HG03097 (cell line): ENCODE data around the gene TSPAN15.
"Not testable (repeated sequence)": the region's sequence is repeated elsewhere in the genome, so short reads cannot be mapped to it uniquely, and the experiment has no call there.

Experiments
- ATAC-seq: cut with Tn5 transposase; IDR thresholded peaks from one replicate; pipeline ENCODE4 v1.9.1; 2021; ENCODE audit not compliant: unreplicated experiment, low FRiP score

Gene TSPAN15

DNA sequence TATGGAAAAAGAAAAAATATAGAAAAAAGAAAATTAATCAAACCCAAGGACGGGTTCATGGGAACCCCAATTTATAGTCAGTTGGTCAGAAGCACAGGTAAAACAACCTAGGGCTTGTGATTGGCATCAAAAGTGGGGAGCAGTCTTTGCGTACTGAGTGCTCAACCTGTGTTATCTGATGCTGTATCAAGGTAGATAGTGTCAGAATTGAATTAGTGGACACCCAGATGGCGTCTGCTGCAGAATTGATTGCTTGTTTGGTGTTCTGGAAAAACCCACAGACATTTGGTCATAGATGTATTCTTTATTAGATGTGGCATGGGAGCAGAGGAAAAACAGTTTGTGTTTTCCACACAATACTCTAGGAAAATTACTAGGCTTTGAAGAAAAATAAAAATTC is 82.4 kb downstream of the TSPAN15 start:
- no peak for ATAC-seq

DNA sequence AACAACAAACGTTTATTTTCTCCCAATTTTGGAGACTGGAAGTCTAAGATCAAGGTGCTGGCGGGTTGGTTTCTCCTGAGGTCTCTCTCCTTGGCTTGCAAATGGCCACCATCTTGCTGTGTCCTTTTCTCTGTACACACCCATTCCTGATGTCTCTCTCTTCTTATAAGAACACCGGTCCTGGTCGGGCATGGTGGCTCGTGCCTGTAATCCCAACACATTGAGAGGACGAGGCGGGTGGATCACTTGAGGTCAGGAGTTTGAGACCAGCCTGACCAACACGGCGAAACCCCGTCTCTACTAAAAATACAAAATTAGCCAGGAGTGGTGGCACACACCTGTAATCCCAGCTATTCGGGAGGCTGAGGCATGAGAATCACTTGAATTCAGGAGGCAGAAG is 85.3 kb downstream of the TSPAN15 start:
- not testable (repeated sequence) for ATAC-seq

DNA sequence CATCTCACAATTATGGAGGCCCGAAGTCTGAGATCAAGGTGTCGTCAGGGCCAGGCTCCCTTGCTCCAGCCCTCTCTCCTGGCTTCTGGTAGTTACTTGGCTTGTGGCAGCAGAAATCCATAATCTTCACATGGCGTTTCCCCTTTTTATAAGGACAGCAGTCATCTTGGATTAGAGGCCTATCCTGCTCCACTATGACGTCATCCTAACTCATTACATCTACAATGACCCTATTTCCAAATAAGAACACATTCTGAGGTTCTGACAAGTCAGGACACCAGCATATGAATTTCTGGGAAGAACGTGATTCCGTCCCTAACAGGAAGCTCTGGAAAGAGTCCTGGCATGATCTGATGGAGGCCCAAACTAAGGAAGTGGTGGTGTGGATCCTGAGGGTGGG is 86.2 kb downstream of the TSPAN15 start:
- no peak for ATAC-seq

- no peak for ATAC-seq
Measured at GRCh38 chr10:69538461-69538860, 87.2 kb downstream of the TSPAN15 start.

GRCh38 chr10:69541463-69541862 is 90.2 kb downstream of the TSPAN15 start:
- no peak for ATAC-seq

- no peak for ATAC-seq
Measured at GRCh38 chr10:69549959-69550358, 98.7 kb downstream of the TSPAN15 start.

GRCh38 chr10:69552268-69552667 is 101.0 kb downstream of the TSPAN15 start:
- ATAC-seq = no peak

DNA sequence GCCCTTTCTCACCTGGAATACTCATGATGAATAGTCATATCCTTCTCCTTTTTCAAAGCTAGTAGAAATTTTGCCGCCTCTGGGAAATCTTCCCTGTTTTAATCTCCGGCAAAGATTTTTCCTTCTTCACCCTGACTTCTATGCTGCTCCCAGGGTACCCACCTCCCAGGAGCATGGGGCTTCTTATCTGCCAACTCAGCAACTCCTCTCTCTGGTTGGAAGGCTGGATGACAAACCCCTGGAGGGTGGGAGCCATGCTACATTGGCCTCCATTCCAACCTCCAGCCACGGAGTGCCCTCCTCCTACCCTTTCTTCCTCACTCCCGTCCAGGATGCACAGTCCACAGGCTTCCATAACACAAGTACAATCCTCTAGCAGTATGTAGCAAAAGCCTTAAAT is 102.1 kb downstream of the TSPAN15 start:
- ATAC-seq = no peak

- no peak for ATAC-seq
Measured at GRCh38 chr10:69554611-69555010, 103.3 kb downstream of the TSPAN15 start.
